A204.1 (cell line): ENCODE results near the gene GGT5.
"Not testable (repeated sequence)": the region's sequence is repeated elsewhere in the genome, so short reads cannot be mapped to it uniquely, and the experiment has no call there.

Source experiments
- FAIRE-seq: peaks from 2 replicates; lab custom pipeline; 2012; peaks lifted over from hg19 to GRCh38; lab: Jason Lieb, UNC

GGT5 gene

GRCh38 chr22:24232725-24233124 lies 12.2 kb downstream of the GGT5 start:
- no peak for FAIRE-seq

- no peak for FAIRE-seq
These were observed 12.8 kb downstream of the GGT5 start for GRCh38 chr22:24232124-24232523.

GRCh38 chr22:24231706-24232105 lies 13.2 kb downstream of the GGT5 start:
- no peak for FAIRE-seq

- no peak for FAIRE-seq
These were observed 13.8 kb downstream of the GGT5 start for GRCh38 chr22:24230911-24231656.

GRCh38 chr22:24225951-24226350 lies 18.9 kb downstream of the GGT5 start:
- no peak for FAIRE-seq

GRCh38 chr22:24225044-24225601 lies 19.8 kb downstream of the GGT5 start:
- no peak for FAIRE-seq

- no peak for FAIRE-seq
These were observed 20.4 kb downstream of the GGT5 start for GRCh38 chr22:24224468-24224867.

GRCh38 chr22:24219750-24220149 lies 25.1 kb downstream of the GGT5 start:
- no peak for FAIRE-seq

GRCh38 chr22:24217384-24217783 lies 27.5 kb downstream of the GGT5 start:
- no peak for FAIRE-seq

- FAIRE-seq: no peak
These were observed 28.2 kb downstream of the GGT5 start for GRCh38 chr22:24216541-24217209.

GRCh38 chr22:24214467-24215285 lies 30.2 kb downstream of the GGT5 start:
- FAIRE-seq: no peak

GRCh38 chr22:24213111-24213510 lies 31.8 kb downstream of the GGT5 start:
- not testable (repeated sequence) for FAIRE-seq

GRCh38 chr22:24211716-24212115 lies 33.2 kb downstream of the GGT5 start:
- FAIRE-seq: not testable (repeated sequence)

GRCh38 chr22:24210409-24210808 lies 34.5 kb downstream of the GGT5 start:
- not testable (repeated sequence) for FAIRE-seq

- FAIRE-seq: no peak
These were observed 35.2 kb downstream of the GGT5 start for GRCh38 chr22:24209687-24210086.

GRCh38 chr22:24209016-24209415 lies 35.9 kb downstream of the GGT5 start:
- FAIRE-seq: no peak

GRCh38 chr22:24208012-24208749 lies 36.7 kb downstream of the GGT5 start:
- peak; percentile 96 for FAIRE-seq

GRCh38 chr22:24207264-24208011 lies 37.4 kb downstream of the GGT5 start:
- FAIRE-seq: no peak

GRCh38 chr22:24206460-24207263 lies 38.2 kb downstream of the GGT5 start:
- FAIRE-seq: peak; percentile 55

- no peak for FAIRE-seq
These were observed 39.3 kb downstream of the GGT5 start for GRCh38 chr22:24205438-24206195.
